GM18517 (cell line): ENCODE results near the gene ZNF839.
"Not testable (repeated sequence)": the region's sequence is repeated elsewhere in the genome, so short reads cannot be mapped to it uniquely, and the experiment has no call there.

ENCODE experiments used
- ATAC-seq: cut with Tn5 transposase; IDR thresholded peaks from one replicate; pipeline ENCODE4 v1.9.1; 2021; ENCODE audit warnings: mild to moderate bottlenecking, moderate library complexity; ENCODE audit not compliant: unreplicated experiment

Gene ZNF839

GRCh38 chr14:102333795-102334705 lies 14.5 kb downstream of the ZNF839 start:
- ATAC-seq = no peak

GRCh38 chr14:102335163-102335562 lies 15.6 kb downstream of the ZNF839 start:
- ATAC-seq = no peak

GRCh38 chr14:102338724-102339123 lies 19.2 kb downstream of the ZNF839 start:
- ATAC-seq = no peak

- no peak for ATAC-seq
These were observed 22.0 kb downstream of the ZNF839 start for GRCh38 chr14:102341566-102341965.

- no peak for ATAC-seq
These were observed 22.7 kb downstream of the ZNF839 start for GRCh38 chr14:102342238-102342637.

- ATAC-seq = no peak
These were observed 24.5 kb downstream of the ZNF839 start for GRCh38 chr14:102344084-102344483.

GRCh38 chr14:102344485-102344884 lies 24.9 kb downstream of the ZNF839 start:
- ATAC-seq = no peak

GRCh38 chr14:102345232-102345631 lies 25.7 kb downstream of the ZNF839 start:
- ATAC-seq = no peak

- ATAC-seq = no peak
These were observed 27.1 kb downstream of the ZNF839 start for GRCh38 chr14:102346645-102347044.

GRCh38 chr14:102348376-102348775 lies 28.8 kb downstream of the ZNF839 start:
- ATAC-seq = no peak

- no peak for ATAC-seq
These were observed 31.5 kb downstream of the ZNF839 start for GRCh38 chr14:102351023-102351422.

- not testable (repeated sequence) for ATAC-seq
These were observed 32.0 kb downstream of the ZNF839 start for GRCh38 chr14:102351593-102351992.

GRCh38 chr14:102352213-102352612 lies 32.7 kb downstream of the ZNF839 start:
- ATAC-seq = no peak

- no peak for ATAC-seq
These were observed 33.6 kb downstream of the ZNF839 start for GRCh38 chr14:102353126-102353619.

- no peak for ATAC-seq
These were observed 36.7 kb downstream of the ZNF839 start for GRCh38 chr14:102356280-102356679.

GRCh38 chr14:102359341-102359740 lies 39.8 kb downstream of the ZNF839 start:
- no peak for ATAC-seq

GRCh38 chr14:102360388-102360787 lies 40.8 kb downstream of the ZNF839 start:
- ATAC-seq = no peak

- peak; percentile 53 for ATAC-seq
These were observed 42.5 kb downstream of the ZNF839 start for GRCh38 chr14:102362084-102362483.

GRCh38 chr14:102362545-102363181 lies 43.1 kb downstream of the ZNF839 start, which contains the start of the genes CINP and TECPR2:
CINP (minus strand) TSS chr14:102362890; CDS start chr14:102362851, 39 bp downstream.
TECPR2 (plus strand) TSS chr14:102362941; CDS start chr14:102376722, 13,781 bp downstream.
- ATAC-seq = peak; percentile 62

GRCh38 chr14:102363182-102363943 lies 43.8 kb downstream of the ZNF839 start:
- ATAC-seq = peak; percentile 22

GRCh38 chr14:102370305-102370809 lies 50.8 kb downstream of the ZNF839 start:
- ATAC-seq = no peak
